Glutamatergic neuron (in vitro differentiated cells): ENCODE measurements around the gene RAPGEF2. TPM values are rescaled to one million over a fixed set of nuclear protein-coding genes. Genes with fewer than 3 reads are reported as not detected.
"Not testable (repeated sequence)": the region's sequence is repeated elsewhere in the genome, so short reads cannot be mapped to it uniquely, and the experiment has no call there.

ENCODE experiments used
- DNase-seq: peaks from one replicate; pipeline ENCODE4 v3.0.0; 2022
- H3K27ac Mint-ChIP-seq: one replicate; pipeline ENCODE4 v1.8.0; 2020; ENCODE audit warnings: mild to moderate bottlenecking, mixed read lengths, inconsistent platforms; ENCODE audit not compliant: unreplicated experiment
- H3K27me3 Mint-ChIP-seq: one replicate; pipeline ENCODE4 v1.8.0; 2020; ENCODE audit warnings: mild to moderate bottlenecking, moderate library complexity, mixed read lengths, inconsistent platforms; ENCODE audit not compliant: unreplicated experiment
- H3K36me3 Mint-ChIP-seq: one replicate; pipeline ENCODE4 v1.8.0; 2020; ENCODE audit warnings: mild to moderate bottlenecking, mixed read lengths, inconsistent platforms; ENCODE audit not compliant: unreplicated experiment
- H3K4me1 Mint-ChIP-seq: one replicate; pipeline ENCODE4 v1.8.0; 2020; ENCODE audit warnings: mild to moderate bottlenecking, low read depth, mixed read lengths, inconsistent platforms; ENCODE audit not compliant: unreplicated experiment
- H3K4me3 Mint-ChIP-seq: one replicate; pipeline ENCODE4 v1.8.0; 2020; ENCODE audit warnings: mild to moderate bottlenecking, mixed read lengths, inconsistent platforms; ENCODE audit not compliant: unreplicated experiment
- H3K9me3 Mint-ChIP-seq: one replicate; pipeline ENCODE4 v1.8.0; 2020; ENCODE audit warnings: mild to moderate bottlenecking, moderate library complexity, mixed read lengths, inconsistent platforms; ENCODE audit not compliant: unreplicated experiment
- CTCF ChIP-seq: fragments of 200-600 bp; sonication (generic); IDR thresholded peaks from one replicate; pipeline ENCODE4 v1.5.0; 2021; ENCODE audit not compliant: partially characterized antibody, unreplicated experiment
- total RNA-seq: library from RNA; stranded (reverse); fragmentation: NEBNext Ultra II Directional; extraction: Animal tissue kit (Norgen Biotek cat#: 25700); gene quantifications from one replicate; pipeline ENCODE4 v1.2.1, GENCODE V29; 2021; ENCODE audit not compliant: unreplicated experiment

RAPGEF2 gene
- total RNA-seq, 1 donor from 2014 or later = 58.4 TPM

DNA sequence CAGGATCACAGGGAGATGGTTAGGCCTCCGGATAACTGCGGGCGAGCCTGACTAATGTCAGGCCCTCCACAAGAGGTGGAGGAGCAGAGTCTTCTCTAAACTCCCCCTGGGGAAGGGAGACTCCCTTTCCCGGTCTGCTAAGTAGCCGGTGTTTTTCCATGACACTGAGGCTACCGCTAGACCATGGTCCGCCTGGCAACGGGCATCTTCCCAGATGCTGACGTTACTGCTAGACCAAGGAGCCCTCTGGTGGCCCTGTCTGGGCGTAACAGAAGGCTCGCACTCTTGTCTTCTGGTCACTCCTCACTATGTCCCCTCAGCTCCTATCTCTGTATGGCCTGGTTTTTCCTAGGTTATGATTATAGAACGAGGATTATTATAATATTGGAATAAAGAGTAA lies 213.0 kb downstream of the RAPGEF2 start:
- TF ChIP-seq CTCF = peak; percentile 24
- not testable (repeated sequence) for H3K36me3 Mint-ChIP-seq, H3K27ac Mint-ChIP-seq, H3K27me3 Mint-ChIP-seq, H3K4me1 Mint-ChIP-seq, H3K9me3 Mint-ChIP-seq, H3K4me3 Mint-ChIP-seq
- DNase-seq = peak; percentile 72

DNA sequence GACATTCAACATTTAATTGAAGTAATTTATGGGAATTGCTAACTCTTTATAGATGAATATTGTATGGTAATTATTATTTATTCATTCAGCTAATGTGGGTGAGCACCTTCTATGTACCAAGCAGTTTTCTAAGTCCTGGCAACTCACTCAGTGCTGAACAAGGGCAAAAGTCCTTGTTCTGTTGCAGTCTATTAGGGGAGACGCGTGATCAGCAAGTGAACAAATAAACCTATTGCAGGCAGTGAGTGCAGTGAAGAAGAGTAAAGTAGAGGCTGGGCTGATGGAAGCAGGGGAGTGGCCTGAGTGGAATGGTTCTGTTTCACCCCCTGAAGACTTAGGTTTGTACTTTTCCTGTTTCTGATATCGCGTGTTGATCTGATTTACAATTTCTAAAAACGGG lies 214.3 kb downstream of the RAPGEF2 start:
- Mint-ChIP-seq H3K27me3 (peaks cover 2% of the 10 kb centered on the region), H3K36me3 (no peaks in the 10 kb centered on the region), H3K9me3 (no peaks in the 10 kb centered on the region), H3K4me3 (no peak overlapping the region), H3K27ac (no peak overlapping the region), H3K4me1 (no peaks in the 10 kb centered on the region)
- no peak for DNase-seq
- TF ChIP-seq CTCF = no peak

- Mint-ChIP-seq H3K27me3 (no peaks in the 10 kb centered on the region), H3K4me3 (no peak overlapping the region), H3K36me3 (no peaks in the 10 kb centered on the region), H3K9me3 (no peaks in the 10 kb centered on the region), H3K27ac (no peak overlapping the region), H3K4me1 (no peaks in the 10 kb centered on the region)
- no peak for TF ChIP-seq CTCF
- no peak for DNase-seq
These were observed 216.1 kb downstream of the RAPGEF2 start for GRCh38 chr4:159319027-159319426.

DNA sequence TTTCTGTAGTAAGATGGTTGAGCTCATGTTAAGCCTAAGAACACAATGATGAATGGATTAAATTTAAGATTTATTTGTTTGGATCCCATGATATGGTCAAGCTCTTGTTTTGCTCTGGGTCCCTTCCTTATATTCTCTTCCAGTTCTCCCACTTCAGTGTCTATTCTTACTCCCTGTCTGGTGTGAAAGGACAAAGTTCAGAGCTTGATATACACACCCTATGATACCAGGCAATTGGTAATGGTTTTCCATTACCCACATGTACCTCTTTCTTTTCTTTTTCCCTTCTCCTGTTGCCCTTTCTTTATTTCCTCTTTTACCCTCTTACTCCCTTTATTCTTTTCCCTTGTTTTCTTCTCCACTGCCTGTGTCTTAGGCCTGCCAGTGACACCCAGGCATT lies 223.6 kb downstream of the RAPGEF2 start:
- TF ChIP-seq CTCF = no peak
- no peak overlapping the region for H3K27ac Mint-ChIP-seq

DNA sequence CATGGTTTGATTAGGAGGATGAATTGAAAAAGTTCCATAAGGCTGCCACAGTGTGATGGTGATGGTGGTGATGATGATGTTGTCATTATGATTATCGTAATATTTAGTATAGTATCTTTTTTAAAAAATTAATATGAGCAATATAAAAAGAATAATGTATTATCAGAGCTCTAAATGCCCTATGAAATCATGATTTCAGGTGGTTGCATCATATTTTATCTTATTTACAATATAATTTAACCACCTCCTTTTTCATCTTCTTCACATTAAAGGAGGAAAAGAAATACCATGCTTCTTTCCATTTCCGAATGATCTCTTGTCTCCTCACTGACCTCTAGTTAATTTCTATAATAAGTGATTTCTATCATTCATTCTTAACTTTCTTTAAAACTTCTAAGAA lies 225.9 kb downstream of the RAPGEF2 start:
- no peak for DNase-seq
- no peak overlapping the region for H3K27ac Mint-ChIP-seq
- TF ChIP-seq CTCF = no peak
- peaks cover 4% of the 10 kb centered on the region for H3K36me3 Mint-ChIP-seq
- no peaks in the 10 kb centered on the region for H3K9me3 Mint-ChIP-seq
- H3K4me3 Mint-ChIP-seq = no peak overlapping the region
- peaks cover 2% of the 10 kb centered on the region for H3K27me3 Mint-ChIP-seq
- H3K4me1 Mint-ChIP-seq = peaks cover 1% of the 10 kb centered on the region

More for the DNA sequence above, 223.6 kb downstream of the RAPGEF2 start:
- Mint-ChIP-seq H3K4me1 (peaks cover 1% of the 10 kb centered on the region), H3K27me3 (no peaks in the 10 kb centered on the region), H3K9me3 (no peaks in the 10 kb centered on the region), H3K4me3 (no peak overlapping the region), H3K36me3 (no peaks in the 10 kb centered on the region)
- no peak for DNase-seq
